CD4-positive, alpha-beta T cell treated with Interleukin-6 at 100 ng/mL for 8 hours (primary cell): ENCODE data around the gene MGST2.
"Not testable (repeated sequence)": the region's sequence is repeated elsewhere in the genome, so short reads cannot be mapped to it uniquely, and the experiment has no call there.

ENCODE experiments used
- DNase-seq: peaks from one replicate; pipeline ENCODE4 v3.0.0-alpha.2; 2020; ENCODE audit warnings: mixed read lengths, low spot score

Gene MGST2

DNA sequence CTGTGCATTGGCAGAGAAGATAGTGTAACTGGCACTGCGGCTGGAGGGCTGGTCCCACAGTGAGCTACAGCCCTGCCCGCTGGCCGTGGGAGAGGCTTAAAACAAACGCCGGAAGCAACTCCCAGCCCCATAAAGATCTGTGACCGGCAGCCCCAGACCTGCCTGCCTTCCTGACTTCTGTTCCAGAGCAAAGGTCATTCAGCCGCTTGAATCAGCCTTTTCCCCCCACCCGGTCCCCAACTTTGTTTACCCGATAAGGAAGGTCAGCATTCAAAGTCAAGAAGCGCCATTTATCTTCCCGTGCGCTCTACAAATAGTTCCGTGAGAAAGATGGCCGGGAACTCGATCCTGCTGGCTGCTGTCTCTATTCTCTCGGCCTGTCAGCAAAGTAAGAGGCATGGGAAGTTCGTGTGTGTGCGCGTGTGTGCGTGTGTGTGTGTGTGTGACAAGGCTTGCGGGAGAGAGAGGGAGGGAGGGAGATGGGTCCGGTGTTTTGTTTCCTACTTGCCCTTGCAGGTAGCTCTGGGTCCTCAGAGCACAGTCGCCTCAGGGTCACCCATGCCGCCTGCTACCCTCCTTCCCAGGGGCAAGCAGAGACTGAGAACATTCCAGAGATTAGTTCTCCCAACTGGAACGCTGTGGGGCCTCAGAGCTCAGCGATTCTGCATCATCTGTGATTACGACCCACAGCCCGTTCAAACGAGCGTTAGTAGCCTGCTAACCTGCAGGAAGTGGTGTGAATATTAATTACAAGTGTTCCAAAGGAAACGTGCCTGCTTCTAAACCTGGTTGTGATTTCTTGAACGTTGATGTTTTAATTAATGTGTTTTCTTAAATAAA lies at the start of gene MGST2:
MGST2 (plus strand) TSS at position 130 of the 840 bp plus-strand sequence; CDS start at position 331, 201 bp downstream.
- DNase-seq = peak; percentile 12

DNA sequence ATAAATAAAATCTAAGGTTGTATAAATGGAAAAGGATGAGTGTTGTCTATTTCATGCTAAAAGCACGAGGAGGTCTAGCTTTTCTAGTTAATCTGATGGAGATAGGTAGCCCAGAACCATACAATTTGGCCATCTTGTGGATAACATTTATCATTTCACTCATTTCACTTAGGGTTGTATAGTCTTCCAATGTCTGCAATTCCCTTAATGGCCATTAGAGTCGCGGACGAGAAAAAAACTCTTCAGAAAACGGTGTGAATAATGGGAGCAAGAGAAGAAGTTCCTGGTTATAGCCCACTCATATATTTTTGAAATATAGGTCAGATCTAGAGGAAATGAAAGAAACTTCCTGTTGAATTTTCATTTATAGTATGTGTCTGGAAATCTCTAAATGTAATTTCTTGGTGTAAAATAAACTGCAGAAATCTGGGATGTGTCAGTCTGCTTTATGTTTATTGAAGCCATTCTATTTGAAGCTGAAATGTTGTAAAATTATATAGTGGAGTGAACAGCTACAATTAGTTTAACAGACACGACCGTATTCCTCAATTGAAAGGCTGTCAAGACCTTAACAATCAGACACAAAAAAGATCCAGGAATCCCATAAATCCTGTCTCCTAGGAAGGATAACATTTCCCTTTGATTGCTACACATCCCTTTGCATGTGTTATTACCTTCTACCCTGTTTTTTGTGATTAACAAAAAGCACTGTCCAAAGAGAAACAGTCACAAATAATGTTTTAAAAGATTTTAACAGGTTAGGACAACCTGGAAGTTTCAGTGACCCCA lies 47.7 kb upstream of the MGST2 start:
- no peak for DNase-seq

DNA sequence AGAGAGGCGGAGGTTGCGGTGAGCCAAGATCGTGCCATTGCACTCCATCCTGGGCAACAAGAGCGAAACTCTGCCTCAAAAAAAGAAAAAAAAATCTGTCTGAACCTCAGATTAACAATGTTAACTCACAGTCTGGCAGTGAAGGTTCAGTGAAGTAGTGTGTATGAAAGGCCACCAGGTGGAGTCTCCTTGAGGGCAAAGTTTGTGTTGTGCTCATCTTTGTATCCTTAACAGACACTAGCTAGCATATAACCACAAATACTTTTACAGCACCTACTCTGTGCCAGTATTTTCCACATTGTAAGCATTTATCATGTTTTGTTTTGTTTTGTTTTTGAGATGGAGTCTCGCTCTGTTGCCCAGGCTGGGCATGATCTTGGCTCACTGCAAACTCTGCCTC lies 46.0 kb upstream of the MGST2 start:
- no peak for DNase-seq

DNA sequence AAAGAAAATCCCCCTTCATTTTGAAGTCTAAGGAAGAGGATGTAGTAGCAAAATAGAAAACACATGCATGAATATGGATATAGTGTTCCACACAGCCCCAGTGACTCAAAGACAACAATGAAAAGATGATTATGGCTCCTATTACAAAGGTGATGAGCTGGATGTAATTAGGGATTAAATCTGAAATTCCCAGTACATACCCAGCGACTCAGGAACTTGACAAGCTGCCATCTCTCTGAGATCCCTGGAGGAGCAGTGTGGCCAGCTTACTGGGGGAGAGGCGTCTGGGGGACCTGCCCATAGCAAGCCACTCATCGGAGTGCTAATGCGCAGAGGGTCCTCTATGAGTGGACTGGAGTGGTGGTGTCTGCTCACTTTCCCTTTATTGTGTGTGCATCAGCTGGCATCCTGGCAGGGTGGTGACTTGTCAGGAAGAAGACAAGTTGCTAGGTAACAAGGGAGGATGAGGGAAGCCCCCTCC lies 42.7 kb upstream of the MGST2 start:
- DNase-seq = no peak

DNA sequence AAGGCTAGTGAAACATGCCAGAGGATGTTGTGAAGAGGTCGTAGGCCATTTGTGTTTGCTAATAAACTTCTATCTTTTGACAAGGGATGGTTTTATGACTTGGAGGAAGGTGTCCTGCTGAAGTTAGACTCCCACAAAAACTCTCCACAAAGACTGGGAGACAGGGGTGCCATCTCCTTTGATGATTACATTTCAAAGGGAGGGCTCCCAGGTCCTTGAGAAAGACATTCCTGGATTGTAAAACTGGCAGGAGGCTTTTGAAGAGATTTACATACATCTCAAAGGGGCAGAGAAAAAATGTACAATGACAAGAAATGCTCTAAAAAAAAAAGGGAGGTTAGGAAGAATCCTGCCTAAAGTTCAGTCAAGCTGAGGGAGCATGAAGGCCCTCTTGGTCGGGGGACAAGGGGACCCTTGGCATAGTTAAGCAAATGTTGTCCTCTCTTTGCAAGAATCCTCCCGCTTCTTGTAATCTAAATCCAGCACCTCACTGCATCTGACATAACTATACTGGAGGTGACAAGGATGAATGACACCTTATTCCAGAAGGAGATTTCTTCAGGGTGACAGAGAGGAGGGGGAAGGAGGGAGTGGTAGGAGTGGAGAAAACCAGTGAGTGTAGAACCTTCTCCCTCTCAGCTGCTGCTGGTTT lies 41.1 kb upstream of the MGST2 start:
- no peak for DNase-seq

DNA sequence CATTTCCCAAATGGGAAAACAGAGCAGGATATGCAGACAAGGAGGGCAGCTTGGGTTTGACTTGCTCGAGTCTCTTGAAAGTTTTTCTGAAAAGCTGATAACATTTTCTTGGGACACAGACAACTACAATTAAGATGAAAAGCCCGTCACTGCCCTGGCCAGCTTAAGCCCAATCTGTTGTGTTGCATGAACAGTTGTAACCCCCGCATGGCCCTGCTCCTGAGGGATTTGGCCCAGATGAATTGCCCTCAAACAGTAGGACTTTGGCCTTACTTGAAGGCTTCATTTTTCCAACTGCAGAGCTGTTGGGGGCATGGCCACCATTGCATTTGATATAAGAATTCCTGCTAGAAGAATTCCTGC lies 40.5 kb upstream of the MGST2 start:
- no peak for DNase-seq

DNA sequence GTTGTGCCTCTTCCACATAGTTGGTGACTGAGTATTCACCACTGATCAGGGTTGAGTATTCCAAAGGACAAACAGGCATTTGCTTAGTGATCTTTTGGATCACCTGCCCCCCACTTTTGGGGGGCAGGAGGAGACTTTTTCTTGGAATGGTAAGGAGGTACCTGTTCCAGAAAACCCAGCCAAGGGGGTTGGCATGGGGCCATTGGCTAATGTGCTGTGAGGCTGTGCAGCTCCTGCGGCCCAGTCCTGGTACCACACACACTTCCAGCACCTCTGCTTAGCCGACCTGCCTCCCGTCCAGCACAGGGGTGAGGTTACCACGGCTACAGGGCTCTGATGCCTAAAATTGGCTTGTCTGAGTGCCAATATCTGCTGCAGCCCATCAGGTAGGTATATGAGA lies 40.1 kb upstream of the MGST2 start:
- DNase-seq = no peak

DNA sequence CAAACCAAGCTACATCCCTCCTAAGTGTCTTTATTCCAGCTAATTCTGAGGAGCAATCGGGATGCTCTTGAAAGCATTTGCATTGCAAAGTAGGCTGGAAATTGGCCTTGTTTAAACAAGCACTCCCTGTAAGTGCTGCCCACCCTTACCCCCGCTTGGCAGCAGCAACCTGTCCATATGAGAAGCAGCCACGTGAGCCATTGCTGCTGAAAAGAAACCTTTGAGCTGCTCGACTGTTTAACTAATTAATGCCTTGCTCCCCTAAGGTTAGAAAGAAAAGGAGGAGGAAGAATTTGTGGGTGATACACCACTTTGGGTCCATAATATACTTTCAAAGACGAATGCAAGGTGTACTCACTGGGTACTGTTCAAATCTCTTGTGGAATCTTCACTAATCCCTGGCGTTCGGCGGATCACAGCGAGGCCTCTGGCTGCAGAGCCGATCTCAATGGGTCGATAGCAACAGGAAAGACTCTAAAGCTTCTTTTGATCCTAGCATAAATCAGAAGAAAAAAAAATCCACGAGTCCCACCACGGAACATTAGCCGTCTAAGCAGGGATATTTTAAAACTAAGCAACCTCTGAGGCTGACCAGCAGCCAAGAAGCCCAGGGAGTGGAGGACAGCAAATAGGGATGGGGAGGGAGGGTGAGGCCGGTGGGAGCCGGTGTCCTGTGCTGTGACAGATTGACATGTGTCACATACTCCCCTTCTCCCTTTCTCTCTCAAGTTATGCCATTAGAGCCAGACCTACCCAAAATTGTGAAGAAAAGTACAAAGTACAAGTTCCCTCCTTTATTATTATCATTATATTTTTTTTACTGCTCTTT lies 37.2 kb upstream of the MGST2 start:
- DNase-seq = no peak

DNA sequence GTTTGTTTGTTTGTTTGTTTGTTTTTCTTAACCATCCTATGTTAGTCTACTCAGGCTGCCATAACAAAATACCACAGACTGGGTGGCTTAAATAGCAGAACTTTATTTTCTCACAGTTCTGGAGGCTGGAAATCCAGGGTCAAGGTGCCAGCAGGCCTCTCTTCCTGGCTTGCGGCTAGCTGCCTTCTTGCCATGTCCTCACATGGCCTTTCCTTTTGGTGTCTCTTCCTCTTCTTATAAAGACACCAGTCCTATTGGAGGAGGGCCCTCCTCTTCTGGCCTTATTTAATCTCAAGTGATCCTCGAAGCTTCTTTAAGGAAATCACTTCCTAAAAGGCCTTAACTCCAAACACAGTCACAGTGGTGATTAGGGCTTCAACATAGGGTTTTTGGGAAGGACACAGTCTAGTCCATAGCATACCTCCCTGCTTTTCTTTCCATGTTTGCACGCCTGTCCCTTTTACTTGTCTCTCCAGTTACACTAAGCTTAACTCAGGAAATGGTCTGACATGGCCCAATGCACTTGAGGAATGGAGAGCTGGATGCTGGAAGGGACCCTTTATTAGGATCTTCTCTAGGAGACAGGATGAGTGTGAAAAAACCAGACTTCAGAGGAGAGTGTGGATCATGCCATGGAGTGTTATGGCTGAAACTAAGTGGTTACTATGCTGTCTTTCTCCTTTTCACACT lies 36.0 kb upstream of the MGST2 start:
- DNase-seq = no peak

DNA sequence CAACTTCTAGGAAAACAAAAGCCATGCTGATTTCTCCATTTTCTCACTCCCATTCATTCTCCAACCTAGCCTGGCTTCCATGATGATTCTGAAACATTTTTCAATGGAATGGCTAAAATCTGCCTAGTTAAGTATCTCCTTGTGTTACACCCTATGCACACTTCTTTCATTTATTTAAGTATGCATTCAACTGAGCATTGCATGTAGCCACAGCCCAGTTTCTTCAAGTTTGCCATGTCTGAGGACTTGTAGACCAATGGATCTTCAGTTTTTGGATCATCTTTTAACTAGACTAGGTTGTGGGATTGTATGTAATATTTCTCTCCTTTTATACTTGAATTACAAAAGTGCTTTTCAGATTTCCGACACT lies 35.5 kb upstream of the MGST2 start:
- DNase-seq = no peak

DNA sequence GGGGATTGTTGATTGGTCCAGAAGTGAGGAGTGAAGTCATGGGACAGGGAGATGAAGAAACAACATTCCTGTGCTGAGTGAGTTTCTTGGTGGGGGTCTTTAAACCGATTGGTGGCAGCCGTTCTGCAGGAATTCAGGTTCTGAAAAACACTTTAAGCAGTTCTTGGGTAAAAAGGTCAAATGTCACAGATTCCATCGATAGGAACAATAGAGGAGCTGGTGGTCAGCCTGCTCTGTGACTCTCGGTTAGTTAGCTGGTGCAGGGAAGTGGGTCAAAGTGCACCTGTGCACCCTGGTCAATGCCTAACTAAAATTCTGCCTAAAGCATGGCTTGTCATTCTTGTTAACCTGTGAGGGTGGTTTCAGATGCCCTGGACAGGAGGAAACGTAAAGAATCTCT lies 34.6 kb upstream of the MGST2 start:
- no peak for DNase-seq

DNA sequence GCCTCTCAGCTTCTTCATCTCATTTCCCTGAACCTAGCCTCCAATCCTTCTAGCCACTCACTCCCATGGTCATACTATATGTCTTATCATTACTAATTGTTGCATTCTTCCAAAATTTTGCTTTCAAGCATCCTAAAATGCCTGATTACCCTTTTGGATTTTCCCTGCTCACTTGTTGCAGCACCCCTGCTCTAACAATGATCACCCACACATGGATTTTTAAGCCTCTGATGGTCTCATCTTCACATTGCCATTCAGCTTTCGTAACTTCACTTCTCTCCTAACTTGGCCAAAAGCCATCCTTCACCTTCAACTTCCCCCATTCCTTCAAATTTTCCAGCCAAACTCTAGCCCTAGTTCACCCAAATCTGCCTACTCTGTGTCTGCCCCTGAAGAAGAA lies 33.8 kb upstream of the MGST2 start:
- DNase-seq = no peak

DNA sequence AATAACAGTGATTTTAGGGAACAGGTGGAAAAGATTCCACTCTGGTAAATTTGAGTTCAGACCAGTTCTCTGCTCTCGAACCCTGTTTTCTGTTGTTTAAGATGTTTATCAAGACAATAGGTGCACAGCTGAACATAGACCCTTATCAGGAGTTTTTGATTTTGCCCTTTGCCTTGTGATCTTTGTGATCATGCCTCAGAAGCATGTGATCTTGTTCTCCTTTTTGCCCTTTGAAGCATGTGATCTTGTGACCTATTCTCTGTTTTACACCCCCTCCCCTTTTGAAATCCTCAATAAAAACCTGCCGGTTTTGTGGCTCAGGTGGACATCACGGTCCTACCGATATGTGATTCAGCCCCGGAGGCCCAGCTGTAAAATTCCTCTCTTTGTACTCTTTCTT lies 32.9 kb upstream of the MGST2 start:
- not testable (repeated sequence) for DNase-seq

DNA sequence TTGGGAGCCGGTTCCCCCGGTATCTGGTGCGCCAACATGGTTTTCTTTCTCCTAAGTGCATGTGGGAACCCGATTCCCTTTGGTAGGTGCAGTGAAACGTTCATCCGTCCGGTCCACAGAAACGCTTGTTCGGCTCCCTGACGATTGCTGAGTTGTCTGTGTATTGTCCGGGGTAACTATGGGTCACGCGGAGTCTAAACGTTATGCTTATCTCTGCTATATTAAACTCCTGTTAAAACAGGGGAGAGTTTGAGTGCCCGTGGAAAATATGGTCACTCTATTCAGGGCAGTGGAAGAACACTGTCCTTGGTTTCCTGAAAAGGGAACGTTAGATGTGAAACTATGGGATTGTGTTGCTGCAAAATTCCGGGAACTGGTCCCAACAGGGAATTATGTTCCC lies 32.4 kb upstream of the MGST2 start:
- no peak for DNase-seq

DNA sequence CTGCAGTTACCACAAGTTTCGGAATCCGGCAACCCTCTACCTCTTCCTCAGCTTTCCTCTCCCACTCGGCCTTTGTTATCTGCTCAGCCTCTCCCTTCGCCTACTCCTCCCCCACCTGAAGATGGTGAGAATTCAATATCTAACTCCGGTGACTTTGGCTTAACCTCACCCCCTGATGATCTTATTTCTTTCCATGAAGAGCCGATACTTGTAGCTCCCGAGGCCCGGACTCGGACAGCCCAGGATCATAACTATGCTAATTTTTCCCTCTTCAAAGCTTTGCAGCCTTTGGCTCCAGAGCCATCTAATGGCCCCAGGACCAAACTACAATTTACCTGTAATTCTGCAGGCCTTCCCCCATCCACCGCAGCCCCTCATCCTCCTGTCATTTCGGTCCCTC lies 32.0 kb upstream of the MGST2 start:
- no peak for DNase-seq

DNA sequence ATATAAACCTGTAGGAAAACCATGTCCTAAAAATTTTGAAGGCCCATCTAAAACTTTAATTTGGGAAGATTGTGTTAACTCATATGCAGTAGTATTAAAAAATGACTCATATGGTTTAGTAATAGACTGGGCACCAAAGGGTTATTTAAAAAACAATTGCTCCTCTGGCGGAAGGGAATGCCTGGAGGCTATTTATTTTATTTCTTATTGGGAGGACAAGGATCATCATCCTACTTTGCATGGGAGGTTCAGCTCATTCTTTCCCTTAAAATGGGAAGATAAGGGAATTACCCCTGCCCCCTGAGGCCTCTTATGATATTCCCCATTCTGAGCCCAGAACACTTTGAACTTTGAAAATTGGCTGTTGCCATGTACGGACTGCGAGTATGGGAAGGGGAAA lies 29.7 kb upstream of the MGST2 start:
- no peak for DNase-seq

DNA sequence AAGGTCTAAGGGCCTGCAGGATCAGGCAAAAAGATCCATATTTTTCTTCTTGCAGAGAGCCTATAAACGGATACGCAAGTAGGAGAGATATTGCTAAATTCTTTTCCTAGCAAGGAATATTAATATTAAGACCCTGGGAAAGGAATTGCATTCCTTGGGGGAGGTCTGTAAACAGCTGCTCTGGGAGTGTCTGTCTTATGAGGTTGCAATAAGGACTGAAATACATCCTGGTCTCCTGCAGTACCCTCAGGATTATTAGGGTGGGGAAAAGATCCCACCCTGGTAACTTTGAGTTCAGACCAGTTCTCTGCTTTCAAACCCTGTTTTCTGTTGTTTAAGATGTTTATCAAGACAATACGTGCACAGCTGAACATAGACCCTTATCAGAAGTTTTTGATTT lies 27.3 kb upstream of the MGST2 start:
- not testable (repeated sequence) for DNase-seq

DNA sequence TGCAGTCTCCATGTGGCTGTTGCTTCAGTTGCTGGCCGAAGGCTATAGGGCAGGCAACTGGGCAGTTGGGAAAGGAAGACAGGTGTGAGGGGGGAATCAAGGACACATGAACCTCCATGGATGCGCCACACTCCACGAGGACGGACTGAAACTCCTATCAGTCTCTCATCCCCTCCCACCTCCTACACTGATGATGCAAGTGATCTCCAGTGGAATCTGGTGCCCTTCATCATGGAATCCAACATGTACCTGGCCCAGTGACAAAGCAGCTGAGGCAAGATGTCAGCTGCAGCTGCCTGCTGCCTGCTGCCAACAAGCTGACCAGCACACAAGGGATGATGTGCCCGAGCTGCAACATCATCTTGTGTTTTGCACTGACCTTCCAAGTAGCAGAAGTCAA lies 26.0 kb upstream of the MGST2 start:
- no peak for DNase-seq

DNA sequence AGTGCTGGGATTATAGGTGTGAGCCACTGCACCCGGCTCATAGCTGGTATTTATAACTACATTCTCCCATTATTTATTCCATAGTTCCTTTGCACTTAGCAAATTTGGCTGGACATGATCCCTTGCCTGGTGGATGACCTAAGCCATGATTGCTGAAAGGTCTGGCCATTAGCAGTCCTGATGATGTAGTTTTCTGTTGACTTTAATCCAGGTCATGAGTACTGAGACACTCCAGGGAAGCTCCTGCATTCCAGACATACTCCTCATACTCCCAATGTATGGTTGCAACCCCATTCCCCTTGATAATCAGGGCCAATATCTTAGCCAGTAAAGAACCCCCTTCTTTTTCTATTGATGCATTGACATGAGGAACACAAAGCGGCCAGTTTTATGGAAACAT lies 24.4 kb upstream of the MGST2 start:
- no peak for DNase-seq

DNA sequence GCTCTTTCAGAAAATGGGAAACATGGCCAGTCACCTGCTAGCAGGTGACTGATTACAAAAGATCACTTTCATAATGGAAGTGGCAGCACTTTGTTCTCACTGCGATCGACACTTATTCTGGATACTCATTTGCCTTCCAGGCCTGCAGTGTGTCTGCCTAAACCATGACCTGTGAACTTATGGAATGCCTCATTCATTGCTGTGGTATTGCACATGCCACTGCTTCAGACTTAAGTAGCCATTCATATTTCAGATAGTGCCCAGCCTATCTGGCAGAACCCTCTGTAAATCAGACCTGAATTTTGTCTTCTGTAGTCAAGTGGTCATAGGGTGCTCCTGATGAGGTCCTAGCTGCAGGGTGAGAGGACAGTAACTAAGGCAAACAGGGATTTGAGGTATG lies 23.3 kb upstream of the MGST2 start:
- DNase-seq = no peak
